ENCODE data around the gene AQP3.
"Not testable (repeated sequence)": the region's sequence is repeated elsewhere in the genome, so short reads cannot be mapped to it uniquely, and the experiment has no call there.

The AQP3 gene

GRCh38 chr9:33443464-33444154 is 3.8 kb downstream of the AQP3 start:
- DNase-seq (ENCODE audit: extremely low read depth in 1 of 2, low read depth in 1 of 2): no peak

GRCh38 chr9:33443047-33443446 is 4.3 kb downstream of the AQP3 start:
- no peak for DNase-seq (ENCODE audit: extremely low read depth in 1 of 2, low read depth in 1 of 2)

- no peak for DNase-seq (ENCODE audit: extremely low read depth in 1 of 2, low read depth in 1 of 2)
These were observed 5.3 kb downstream of the AQP3 start for GRCh38 chr9:33442125-33442524.

- no peak for DNase-seq (ENCODE audit: extremely low read depth in 1 of 2, low read depth in 1 of 2)
These were observed 6.8 kb downstream of the AQP3 start for GRCh38 chr9:33440609-33441008.

GRCh38 chr9:33440204-33440603 is 7.2 kb downstream of the AQP3 start:
- DNase-seq (ENCODE audit: extremely low read depth in 1 of 2, low read depth in 1 of 2): no peak

GRCh38 chr9:33439731-33440130 is 7.7 kb downstream of the AQP3 start:
- no peak for DNase-seq (ENCODE audit: extremely low read depth in 1 of 2, low read depth in 1 of 2)

GRCh38 chr9:33438926-33439680 is 8.3 kb downstream of the AQP3 start:
- no peak for DNase-seq (ENCODE audit: extremely low read depth in 1 of 2, low read depth in 1 of 2)

GRCh38 chr9:33437898-33438297 is 9.5 kb downstream of the AQP3 start:
- no peak for DNase-seq (ENCODE audit: extremely low read depth in 1 of 2, low read depth in 1 of 2)

- no peak for DNase-seq (ENCODE audit: extremely low read depth in 1 of 2, low read depth in 1 of 2)
These were observed 10.2 kb downstream of the AQP3 start for GRCh38 chr9:33437205-33437604.

GRCh38 chr9:33436445-33436844 is 10.9 kb downstream of the AQP3 start:
- DNase-seq (ENCODE audit: extremely low read depth in 1 of 2, low read depth in 1 of 2): no peak

- DNase-seq (ENCODE audit: extremely low read depth in 1 of 2, low read depth in 1 of 2): no peak
These were observed 11.5 kb downstream of the AQP3 start for GRCh38 chr9:33435821-33436277.

GRCh38 chr9:33434317-33435105 is 12.9 kb downstream of the AQP3 start:
- no peak for DNase-seq (ENCODE audit: extremely low read depth in 1 of 2, low read depth in 1 of 2)

- DNase-seq (ENCODE audit: extremely low read depth in 1 of 2, low read depth in 1 of 2): no peak
These were observed 13.5 kb downstream of the AQP3 start for GRCh38 chr9:33433871-33434270.

- no peak for DNase-seq (ENCODE audit: extremely low read depth in 1 of 2, low read depth in 1 of 2)
These were observed 16.0 kb downstream of the AQP3 start for GRCh38 chr9:33431420-33431819.

GRCh38 chr9:33430942-33431341 is 16.5 kb downstream of the AQP3 start:
- no peak for DNase-seq (ENCODE audit: extremely low read depth in 1 of 2, low read depth in 1 of 2)

- no peak for DNase-seq (ENCODE audit: extremely low read depth in 1 of 2, low read depth in 1 of 2)
These were observed 18.0 kb downstream of the AQP3 start for GRCh38 chr9:33429256-33429985.

GRCh38 chr9:33426843-33427293 is 20.5 kb downstream of the AQP3 start:
- DNase-seq (ENCODE audit: extremely low read depth in 1 of 2, low read depth in 1 of 2): peak in 1 of 2 donors; percentile 39

- DNase-seq (ENCODE audit: extremely low read depth in 1 of 2, low read depth in 1 of 2): no peak
These were observed 22.3 kb downstream of the AQP3 start for GRCh38 chr9:33425128-33425533.

GRCh38 chr9:33424492-33424891 is 22.9 kb downstream of the AQP3 start:
- DNase-seq (ENCODE audit: extremely low read depth in 1 of 2, low read depth in 1 of 2): not testable (repeated sequence)

- DNase-seq (ENCODE audit: extremely low read depth in 1 of 2, low read depth in 1 of 2): not testable (repeated sequence)
These were observed 23.4 kb downstream of the AQP3 start for GRCh38 chr9:33424043-33424442.

Data from stimulated activated CD8-positive, alpha-beta memory T cell treated with anti-CD3 and anti-CD28 coated beads, Interleukin-7, amount 100 ng/mL, for 48 hours (primary cell).